ENCODE data around the gene BACE1-AS.
"Not testable (repeated sequence)": the region's sequence is repeated elsewhere in the genome, so short reads cannot be mapped to it uniquely, and the experiment has no call there.

- not testable (repeated sequence) for TF ChIP-seq CTCF, EZH2 (IDR thresholded peaks at IDR 0.05)
Measured at GRCh38 chr11:117264624-117265323, 26.4 kb upstream of the BACE1-AS start.

Data from neural progenitor cell (in vitro differentiated cells).